H1 (cell line): Measurements from ENCODE around the gene XNDC1N. TPM values are rescaled to one million over a fixed set of nuclear protein-coding genes. Genes with fewer than 3 reads are reported as not detected.

Experiments
- CTCF ChIA-PET: fragments of 300-600 bp; sonication (Branson Sonifier 250); formaldehyde crosslinking; loops from one replicate; lab custom pipeline; 2021; ENCODE audit not compliant: partially characterized antibody; lab: Charles Lee
- POLR2A ChIA-PET: fragments of 300-600 bp; sonication (Branson Sonifier 250); formaldehyde crosslinking; loops from one replicate; lab custom pipeline; 2021; ENCODE audit warnings: inconsistent platforms; ENCODE audit not compliant: partially characterized antibody; lab: Charles Lee
- DNase-seq, 2 experiments: peaks; one replicate each; pipeline versions ENCODE4 v3.0.0 to v3.0.0-alpha.2; 2010 to 2022; ENCODE audit warnings: low spot score in 2 of 2, low read depth in 1 of 2, mixed read lengths in 1 of 2
- FAIRE-seq: peaks from 2 replicates; lab custom pipeline; 2011; peaks lifted over from hg19 to GRCh38; lab: Jason Lieb, UNC
- H2AFZ ChIP-seq: 2 replicates; pipeline ENCODE4 v1.8.1; 2012; ENCODE audit warnings: low read length, inconsistent platforms
- H2AK5ac ChIP-seq: 2 replicates; pipeline ENCODE4 v1.6.1; 2013; ENCODE audit warnings: low read depth, low read length
- H2BK120ac ChIP-seq: replicated peaks from 2 replicates; pipeline ENCODE3; 2013; ENCODE audit warnings: low read depth, low read length, inconsistent platforms
- H2BK12ac ChIP-seq: 2 replicates; pipeline ENCODE4 v1.6.1; 2013; ENCODE audit warnings: low read depth, low read length
- H2BK15ac ChIP-seq: 2 replicates; pipeline ENCODE4 v1.6.1; 2013; ENCODE audit warnings: low read length
- H2BK20ac ChIP-seq: 2 replicates; pipeline ENCODE4 v1.6.1; 2013; ENCODE audit warnings: low read length
- H2BK5ac ChIP-seq: 2 replicates; pipeline ENCODE4 v1.6.1; 2013; ENCODE audit warnings: low read depth, low read length
- H3K14ac ChIP-seq: 2 replicates; pipeline ENCODE4 v1.6.1; 2013; ENCODE audit warnings: inconsistent platforms; ENCODE audit not compliant: insufficient read length
- H3K18ac ChIP-seq: 2 replicates; pipeline ENCODE4 v1.6.1; 2013; ENCODE audit warnings: low read length; ENCODE audit errors: extremely low read depth
- H3K23ac ChIP-seq: 2 replicates; pipeline ENCODE4 v1.6.1; 2013; ENCODE audit warnings: inconsistent platforms; ENCODE audit not compliant: insufficient read length
- H3K23me2 ChIP-seq: 2 replicates; pipeline ENCODE4 v1.6.1; 2013; ENCODE audit warnings: low read depth, low read length
- H3K27ac ChIP-seq: 2 replicates; pipeline ENCODE4 v1.6.1; 2011; ENCODE audit warnings: low read depth, low read length, inconsistent platforms
- H3K27me3 ChIP-seq, 4 experiments: replicated peaks in 1 of 4; 1 replicate in 1 of 4; 2 replicates in 3 of 4; pipeline versions ENCODE4 v1.6.1 to v1.8.1; 2011 to 2013; ENCODE audit warnings: low read length in 3 of 4, mild to moderate bottlenecking in 3 of 4, inconsistent platforms in 2 of 4, mixed read lengths in 2 of 4, moderate library complexity in 1 of 4; ENCODE audit not compliant: control insufficient read depth in 3 of 4, insufficient read depth in 3 of 4; ENCODE audit errors: extremely low read depth in 1 of 4
- H3K36me3 ChIP-seq, 4 experiments: 2 replicates each; pipeline versions ENCODE4 v1.6.1 to v1.8.1; 2011 to 2013; ENCODE audit warnings: mild to moderate bottlenecking in 4 of 4, low read length in 3 of 4, moderate library complexity in 2 of 4, control low read depth in 1 of 4, inconsistent platforms in 1 of 4; ENCODE audit not compliant: insufficient read depth in 4 of 4, control insufficient read depth in 2 of 4
- H3K4ac ChIP-seq: replicated peaks from 2 replicates; pipeline ENCODE3; 2013; ENCODE audit warnings: low read length, low read depth, mixed read lengths, inconsistent platforms; ENCODE audit not compliant: insufficient read length
- H3K4me1 ChIP-seq, 4 experiments: replicated peaks in 1 of 4; 1 replicate in 1 of 4; 2 replicates in 3 of 4; pipeline versions ENCODE4 v1.6.1 to v1.8.1; 2011 to 2013; ENCODE audit warnings: low read length in 3 of 4, inconsistent platforms in 2 of 4, mixed read lengths in 1 of 4; ENCODE audit not compliant: insufficient read depth in 4 of 4, control insufficient read depth in 3 of 4
- H3K4me2 ChIP-seq, 2 experiments: 2 replicates each; pipeline versions ENCODE4 v1.6.1 to v1.8.1; 2011 to 2013; ENCODE audit warnings: low read depth in 2 of 2, low read length in 2 of 2, control low read depth in 1 of 2, inconsistent platforms in 1 of 2, mild to moderate bottlenecking in 1 of 2; ENCODE audit not compliant: insufficient read depth in 1 of 2
- H3K4me3 ChIP-seq, 4 experiments: fragments of 200-600, 300-600 bp in 1 of 4; sonication (generic), shearing (Covaris generic), sonication (Bioruptor Twin) in 1 of 4; 2 replicates each; pipeline versions ENCODE4 v1.5.1 to v1.8.1; 2011 to 2016; ENCODE audit warnings: low read length in 4 of 4, low read depth in 3 of 4, control low read depth in 2 of 4, inconsistent platforms in 2 of 4, mild to moderate bottlenecking in 2 of 4, mixed read lengths in 1 of 4, moderate library complexity in 1 of 4; ENCODE audit not compliant: insufficient read depth in 2 of 4; ENCODE audit errors: extremely low read depth in 1 of 4
- H3K56ac ChIP-seq: replicated peaks from 2 replicates; pipeline ENCODE3; 2013; ENCODE audit warnings: low read depth, mild to moderate bottlenecking, mixed read lengths, low read length, inconsistent platforms; ENCODE audit not compliant: insufficient read length
- H3K79me1 ChIP-seq: 2 replicates; pipeline ENCODE4 v1.6.1; 2013; ENCODE audit warnings: low read depth, low read length, control low read depth
- H3K79me2 ChIP-seq, 2 experiments: 2 replicates each; pipeline versions ENCODE4 v1.6.1 to v1.8.1; 2012 to 2013; ENCODE audit warnings: low read length in 2 of 2, mild to moderate bottlenecking in 2 of 2, inconsistent platforms in 1 of 2; ENCODE audit not compliant: insufficient read depth in 2 of 2, control insufficient read depth in 1 of 2
- H3K9ac ChIP-seq, 4 experiments: replicated peaks in 1 of 4; 1 replicate in 1 of 4; 2 replicates in 3 of 4; pipeline versions ENCODE4 v1.6.1 to v1.8.1; 2011 to 2013; ENCODE audit warnings: low read depth in 3 of 4, low read length in 3 of 4, control low read depth in 2 of 4, mild to moderate bottlenecking in 2 of 4, moderate library complexity in 2 of 4, inconsistent platforms in 1 of 4; ENCODE audit errors: extremely low read depth in 1 of 4
- H3K9me3 ChIP-seq, 2 experiments: 2 replicates each; pipeline versions ENCODE4 v1.6.1 to v1.8.1; 2012 to 2013; ENCODE audit warnings: mild to moderate bottlenecking in 2 of 2, moderate library complexity in 2 of 2, control low read depth in 1 of 2, inconsistent platforms in 1 of 2, low read depth in 1 of 2, low read length in 1 of 2, mixed read lengths in 1 of 2; ENCODE audit not compliant: insufficient read depth in 2 of 2
- H4K20me1 ChIP-seq, 2 experiments: replicated peaks in 1 of 2; 2 replicates each; pipeline versions ENCODE3 to v1.8.1; 2011 to 2013; ENCODE audit warnings: inconsistent platforms in 2 of 2, low read length in 2 of 2, mild to moderate bottlenecking in 1 of 2; ENCODE audit not compliant: insufficient read depth in 2 of 2, control insufficient read depth in 1 of 2
- H4K5ac ChIP-seq: 2 replicates; pipeline ENCODE4 v1.6.1; 2013; ENCODE audit warnings: low read length, low read depth, mixed read lengths, inconsistent platforms; ENCODE audit not compliant: insufficient read length
- H4K8ac ChIP-seq: 2 replicates; pipeline ENCODE4 v1.8.0; 2013; ENCODE audit warnings: mild to moderate bottlenecking, moderate library complexity, low read length, inconsistent platforms; ENCODE audit not compliant: insufficient read depth; ENCODE audit errors: extremely low read depth
- H4K91ac ChIP-seq: replicated peaks from 2 replicates; pipeline ENCODE3; 2013; ENCODE audit warnings: low read length, mixed read lengths, inconsistent platforms; ENCODE audit not compliant: insufficient read length
- CBX5 ChIP-seq: fragments of 300-800, 300-1000 bp; sonication (generic); IDR thresholded peaks from 2 replicates; pipeline ENCODE4 v1.7.1; 2016; ENCODE audit warnings: antibody characterized with exemption, low read length, low read depth
- CTBP2 ChIP-seq: IDR thresholded peaks from 2 replicates; pipeline ENCODE4 v1.7.0; 2011; ENCODE audit warnings: borderline replicate concordance, mild to moderate bottlenecking, moderate library complexity, mixed read lengths, low read length; ENCODE audit not compliant: insufficient read depth, insufficient read length
- GABPA ChIP-seq: IDR thresholded peaks from 2 replicates; pipeline ENCODE4 v1.6.1; 2011; ENCODE audit warnings: mild to moderate bottlenecking, low read length, moderate library complexity, borderline replicate concordance; ENCODE audit not compliant: insufficient read depth
- JUN ChIP-seq: IDR thresholded peaks from 2 replicates; pipeline ENCODE4 v1.6.1; 2011; ENCODE audit warnings: low read depth, mild to moderate bottlenecking, improper control_type of control experiment, low read length
- NRF1 ChIP-seq: IDR thresholded peaks from 2 replicates; pipeline ENCODE4 v1.6.1; 2011; ENCODE audit warnings: mild to moderate bottlenecking, low read depth, low read length, improper control_type of control experiment
- POLR2A ChIP-seq, 2 experiments: IDR thresholded peaks; 1 replicate in 1 of 2; 2 replicates in 1 of 2; pipeline ENCODE4 v1.6.1; 2011; ENCODE audit warnings: low read depth in 2 of 2, low read length in 2 of 2, mild to moderate bottlenecking in 2 of 2; ENCODE audit errors: control extremely low read depth in 1 of 2
- POLR2AphosphoS5 ChIP-seq: IDR thresholded peaks from 2 replicates; pipeline ENCODE4 v1.6.1; 2011; ENCODE audit warnings: low read depth, low read length
- RFX5 ChIP-seq: IDR thresholded peaks from 2 replicates; pipeline ENCODE4 v1.6.1; 2011; ENCODE audit warnings: low read depth, low read length, improper control_type of control experiment, borderline replicate concordance
- RNF2 ChIP-seq: fragments of 200-900, 300-1000 bp; sonication (generic); IDR thresholded peaks from 2 replicates; pipeline ENCODE4 v1.7.1; 2016; ENCODE audit warnings: borderline replicate concordance, low read depth, mild to moderate bottlenecking, antibody characterized with exemption, low read length; ENCODE audit not compliant: poor library complexity, severe bottlenecking; ENCODE audit errors: missing control alignments
- SRF ChIP-seq: IDR thresholded peaks from 2 replicates; pipeline ENCODE4 v1.6.1; 2011; ENCODE audit warnings: mild to moderate bottlenecking, low read depth, low read length, moderate library complexity
- TAF7 ChIP-seq: optimal IDR thresholded peaks from 2 replicates; pipeline ENCODE3; 2011; ENCODE audit warnings: low read depth, mild to moderate bottlenecking, inconsistent platforms, low read length, moderate library complexity, borderline replicate concordance
- WGBS, 2 experiments: shearing (Covaris generic) in 1 of 2; methylation state at CpG; one replicate each; pipeline versions ENCODE4 v1.1.6 to v1.1.7; 2013 to 2015; ENCODE audit warnings: low lambda C conversion rate in 2 of 2, mixed read lengths in 2 of 2, inconsistent platforms in 1 of 2, low coverage in 1 of 2, missing lambda C conversion rate in 1 of 2; ENCODE audit not compliant: insufficient replicate concordance in 2 of 2, insufficient coverage in 1 of 2, insufficient read length in 1 of 2; ENCODE audit errors: extremely low coverage in 1 of 2, missing lambda C conversion rate in 1 of 2; 5-methylcytosine and 5-hydroxymethylcytosine counted together
- polyA plus RNA-seq, 7 experiments: library from polyadenylated mRNA; depleted of rRNA in 3 of 7; stranded (reverse) in 5 of 7; unstranded in 2 of 7; fragments of >200 nt in 5 of 7; fragments of 200-250 nt in 2 of 7; gene quantifications; 1 replicate in 5 of 7; 2 replicates in 1 of 7; 4 replicates in 1 of 7; pipeline versions ENCODE4 v1.2.1 to v1.2.3, GENCODE V29; 2011 to 2013; ENCODE audit warnings: missing spikeins in 2 of 7, mixed read lengths in 2 of 7
- total RNA-seq: library from RNA; stranded (reverse); fragmentation: NEBNext Ultra II Directional; extraction: Animal tissue kit (Norgen Biotek cat#: 25700); gene quantifications from 2 replicates; pipeline ENCODE4 v1.2.1, GENCODE V29; 2021
- TF ChIP-seq, protein P1 (sequence below): IDR thresholded peaks from 2 replicates; pipeline ENCODE4 v1.6.1; 2012; ENCODE audit warnings: inconsistent platforms

Gene XNDC1N
- total and polyA plus RNA-seq, 2 of the 8 experiments (the other 6 are each of a cell fraction or from before 2014, with no cell fraction given) = 5.8 to 7.5 TPM

GRCh38 chr11:71933141-71933933 is 4.9 kb upstream of the XNDC1N start:
- Histone ChIP-seq H4K91ac (no peak overlapping the region), H3K79me1 (peaks cover 10% of the 10 kb centered on the region), H2BK12ac (no peak overlapping the region), H3K56ac (no peak overlapping the region), H3K9me3 (no peaks in the 10 kb centered on the region), H2BK15ac (no peak overlapping the region), H3K18ac (no peak overlapping the region), H3K4me3 (no peak overlapping the region), H2BK120ac (no peak overlapping the region), H4K20me1 (peaks cover 10 to 13% of the 10 kb centered on the region in 2 experiments), H2AFZ (no peak overlapping the region), H3K14ac (no peak overlapping the region), H2AK5ac (no peak overlapping the region), H2BK5ac (no peak overlapping the region), H4K8ac (no peak overlapping the region), H3K36me3 (no peaks in the 10 kb centered on the region; a peak in 1 of 8 replicates), H3K4me1 (peaks cover 0 to 4% (median 0%) of the 10 kb centered on the region in 4 experiments; a peak in 2 of 7 replicates), H3K23me2 (peaks cover 9% of the 10 kb centered on the region), H4K5ac (no peak overlapping the region), H3K4ac (no peak overlapping the region), H2BK20ac (no peak overlapping the region), H3K23ac (no peak overlapping the region), H3K27me3 (no peaks in the 10 kb centered on the region), H3K9ac (no peak overlapping the region), H3K27ac (no peak overlapping the region), H3K4me2 (no peak overlapping the region), H3K79me2 (peaks cover 23 to 87% of the 10 kb centered on the region in 2 experiments)
- CTCF ChIA-PET = interaction anchor here (0.9 kb wide), 1 partner anchor 44 kb away, joined by 3 read pairs; no protein-coding TSS in a partner anchor
- WGBS, 2 experiments = 88% methylated on average over 4 of the region's 4 CpGs; no CpG with 5 or more reads in 1 of the 2 experiments
- DNase-seq (no peak), FAIRE-seq (no peak)
- POLR2A ChIA-PET = interaction anchor here (0.9 to 1.4 kb wide), 3 partner anchors 10 to 24 kb away, joined by 3 to 4 read pairs (median 4); no protein-coding TSS in a partner anchor
- TF ChIP-seq NRF1 = no peak
- no peak for TF ChIP-seq GABPA
- no peak for TF ChIP-seq POLR2AphosphoS5
- TF ChIP-seq CBX5 = no peak
- TF ChIP-seq, protein P1, sequence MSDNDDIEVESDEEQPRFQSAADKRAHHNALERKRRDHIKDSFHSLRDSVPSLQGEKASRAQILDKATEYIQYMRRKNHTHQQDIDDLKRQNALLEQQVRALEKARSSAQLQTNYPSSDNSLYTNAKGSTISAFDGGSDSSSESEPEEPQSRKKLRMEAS = no peak
- TF ChIP-seq POLR2A (IDR thresholded peaks at IDR 0.05; ENCODE audit: control extremely low read depth in 1 of 2, low read depth in 2 of 2, low read length in 2 of 2) = no peak
- no peak for TF ChIP-seq RFX5
- no peak for TF ChIP-seq RNF2
- no peak for TF ChIP-seq CTBP2
- no peak for TF ChIP-seq JUN
- no peak for TF ChIP-seq TAF7
- no peak for TF ChIP-seq SRF
